Upper lobe of left lung (tissue), 4 donors: ENCODE results near the gene MYO7A.

Experiments
- EP300 ChIP-seq, 4 donors: sonication (generic); formaldehyde crosslinking; IDR thresholded peaks; one replicate each; pipeline ENCODE4 v1.5.1; 2017; ENCODE audit warnings: antibody characterized with exemption in 4 of 4, control low read depth in 2 of 4
- TF ChIP-seq, protein P1 (sequence below), 6 experiments: fragments of 450-650 bp in 4 of 6; fragments of 200-600 bp in 2 of 6; sonication (generic) in 2 of 6; IDR thresholded peaks; one replicate each; pipeline ENCODE4 v1.5.1; 2016 to 2019; ENCODE audit warnings: antibody characterized with exemption in 6 of 6

DNA sequence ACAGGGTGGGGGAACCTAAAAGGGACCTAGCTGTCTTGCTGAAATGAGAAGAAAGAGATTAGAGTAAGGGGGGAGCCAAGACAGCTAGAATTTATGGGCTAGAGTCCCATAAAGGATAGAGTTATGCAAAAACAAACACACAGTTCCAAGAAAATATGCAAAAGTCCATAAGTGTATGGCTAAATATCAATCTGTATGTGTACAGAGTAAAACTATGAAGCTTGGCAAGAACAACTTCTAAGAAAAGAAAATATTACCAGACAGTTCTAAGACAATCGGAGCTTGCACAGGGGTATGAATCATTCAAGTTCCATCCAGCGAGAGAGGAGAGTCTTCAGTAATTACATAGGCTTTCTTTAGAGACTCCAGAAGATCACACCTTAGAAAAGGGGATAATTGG, 131.6 kb downstream of the MYO7A start:
- TF ChIP-seq, protein P1, sequence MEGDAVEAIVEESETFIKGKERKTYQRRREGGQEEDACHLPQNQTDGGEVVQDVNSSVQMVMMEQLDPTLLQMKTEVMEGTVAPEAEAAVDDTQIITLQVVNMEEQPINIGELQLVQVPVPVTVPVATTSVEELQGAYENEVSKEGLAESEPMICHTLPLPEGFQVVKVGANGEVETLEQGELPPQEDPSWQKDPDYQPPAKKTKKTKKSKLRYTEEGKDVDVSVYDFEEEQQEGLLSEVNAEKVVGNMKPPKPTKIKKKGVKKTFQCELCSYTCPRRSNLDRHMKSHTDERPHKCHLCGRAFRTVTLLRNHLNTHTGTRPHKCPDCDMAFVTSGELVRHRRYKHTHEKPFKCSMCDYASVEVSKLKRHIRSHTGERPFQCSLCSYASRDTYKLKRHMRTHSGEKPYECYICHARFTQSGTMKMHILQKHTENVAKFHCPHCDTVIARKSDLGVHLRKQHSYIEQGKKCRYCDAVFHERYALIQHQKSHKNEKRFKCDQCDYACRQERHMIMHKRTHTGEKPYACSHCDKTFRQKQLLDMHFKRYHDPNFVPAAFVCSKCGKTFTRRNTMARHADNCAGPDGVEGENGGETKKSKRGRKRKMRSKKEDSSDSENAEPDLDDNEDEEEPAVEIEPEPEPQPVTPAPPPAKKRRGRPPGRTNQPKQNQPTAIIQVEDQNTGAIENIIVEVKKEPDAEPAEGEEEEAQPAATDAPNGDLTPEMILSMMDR (IDR thresholded peaks at IDR 0.05): no peak
- TF ChIP-seq EP300 (IDR thresholded peaks at IDR 0.05): no peak
